Measurements from ENCODE around the gene RAD18.

- TF ChIP-seq EP300 (IDR thresholded peaks at IDR 0.05), result no peak
- TF ChIP-seq, protein P1, sequence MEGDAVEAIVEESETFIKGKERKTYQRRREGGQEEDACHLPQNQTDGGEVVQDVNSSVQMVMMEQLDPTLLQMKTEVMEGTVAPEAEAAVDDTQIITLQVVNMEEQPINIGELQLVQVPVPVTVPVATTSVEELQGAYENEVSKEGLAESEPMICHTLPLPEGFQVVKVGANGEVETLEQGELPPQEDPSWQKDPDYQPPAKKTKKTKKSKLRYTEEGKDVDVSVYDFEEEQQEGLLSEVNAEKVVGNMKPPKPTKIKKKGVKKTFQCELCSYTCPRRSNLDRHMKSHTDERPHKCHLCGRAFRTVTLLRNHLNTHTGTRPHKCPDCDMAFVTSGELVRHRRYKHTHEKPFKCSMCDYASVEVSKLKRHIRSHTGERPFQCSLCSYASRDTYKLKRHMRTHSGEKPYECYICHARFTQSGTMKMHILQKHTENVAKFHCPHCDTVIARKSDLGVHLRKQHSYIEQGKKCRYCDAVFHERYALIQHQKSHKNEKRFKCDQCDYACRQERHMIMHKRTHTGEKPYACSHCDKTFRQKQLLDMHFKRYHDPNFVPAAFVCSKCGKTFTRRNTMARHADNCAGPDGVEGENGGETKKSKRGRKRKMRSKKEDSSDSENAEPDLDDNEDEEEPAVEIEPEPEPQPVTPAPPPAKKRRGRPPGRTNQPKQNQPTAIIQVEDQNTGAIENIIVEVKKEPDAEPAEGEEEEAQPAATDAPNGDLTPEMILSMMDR (IDR thresholded peaks at IDR 0.05), result no peak
Measured at GRCh38 chr3:8994226-8994625, 31.0 kb upstream of the RAD18 start.
